ENCODE data around the gene PTPN1. TPM values are rescaled to one million over a fixed set of nuclear protein-coding genes. Genes with fewer than 3 reads are reported as not detected.

Gene PTPN1
- total RNA-seq, 2 experiments from 2014 or later: 17.1 to 25.1 TPM

GRCh38 chr20:50482396-50482981 lies 27.7 kb upstream of the PTPN1 start:
- Histone ChIP-seq H3K27ac (ENCODE audit: low read depth, low read length, poor library complexity, severe bottlenecking) (no peak overlapping the region), H3K9me3 (ENCODE audit: low read length) (no peaks in the 10 kb centered on the region), H3K9me2 (ENCODE audit: insufficient read depth, low read length) (no peaks in the 10 kb centered on the region), H4K20me1 (ENCODE audit: insufficient read depth, low read length) (no peaks in the 10 kb centered on the region), H3K4me1 (ENCODE audit: insufficient read depth, low read length, poor library complexity, severe bottlenecking) (peaks cover 12% of the 10 kb centered on the region), H3K4me3 (ENCODE audit: low read depth, low read length, poor library complexity, severe bottlenecking) (no peak overlapping the region), H3K79me2 (ENCODE audit: insufficient read depth, low read depth, low read length) (no peaks in the 10 kb centered on the region), H3K4me2 (ENCODE audit: low read length) (no peak overlapping the region), H2AFZ (ENCODE audit: low read length) (0 out of 2 replicates have a peak overlapping the region, but pooled peaks have one; percentile 8), H3K36me3 (ENCODE audit: insufficient read depth, low read length) (no peaks in the 10 kb centered on the region)
- ChIA-PET POLR2A (interaction anchor here (1.1 kb wide), 1 partner anchor 9 kb away, joined by 9 read pairs; no protein-coding TSS in a partner anchor), CTCF (ENCODE audit: unreplicated experiment) (interaction anchor here (1.1 kb wide), 1 partner anchor 22 kb away, joined by 3 read pairs; no protein-coding TSS in a partner anchor)
- no peak for DNase-seq (ENCODE audit: low spot score)
- TF ChIP-seq EZH2phosphoT487 (IDR thresholded peaks at IDR 0.05; ENCODE audit: borderline replicate concordance, low read depth, low read length) (no peak), CTCF (conservative IDR thresholded peaks at IDR 0.05; ENCODE audit: low read length) (no peak)
- intact Hi-C loops (cut with micrococcal nuclease; ENCODE audit: unreplicated experiment): no loop called here
- no TSS peak for BruUV-seq (replicated peaks)

GRCh38 chr20:50484271-50484976 lies 25.8 kb upstream of the PTPN1 start:
- Histone ChIP-seq H4K20me1 (ENCODE audit: insufficient read depth, low read length) (no peaks in the 10 kb centered on the region), H2AFZ (ENCODE audit: low read length) (peak overlapping the region; percentile 97), H3K27ac (ENCODE audit: low read depth, low read length, poor library complexity, severe bottlenecking) (no peak overlapping the region), H3K79me2 (ENCODE audit: insufficient read depth, low read depth, low read length) (no peaks in the 10 kb centered on the region), H3K36me3 (ENCODE audit: insufficient read depth, low read length) (no peaks in the 10 kb centered on the region), H3K4me2 (ENCODE audit: low read length) (peak overlapping the region; percentile 83), H3K9me2 (ENCODE audit: insufficient read depth, low read length) (no peaks in the 10 kb centered on the region), H3K9me3 (ENCODE audit: low read length) (no peaks in the 10 kb centered on the region), H3K4me3 (ENCODE audit: low read depth, low read length, poor library complexity, severe bottlenecking) (peak overlapping the region; percentile 60), H3K4me1 (ENCODE audit: insufficient read depth, low read length, poor library complexity, severe bottlenecking) (peaks cover 27% of the 10 kb centered on the region)
- BruUV-seq (replicated peaks): no TSS peak
- ChIA-PET CTCF (ENCODE audit: unreplicated experiment) (no interaction called here), POLR2A (interaction anchor here (0.9 to 1.5 kb wide), 2 partner anchors 15 to 26 kb away, joined by 3 to 7 read pairs; partner anchors contain the start of gene PTPN1)
- TF ChIP-seq CTCF (conservative IDR thresholded peaks at IDR 0.05; ENCODE audit: low read length) (no peak), EZH2phosphoT487 (IDR thresholded peaks at IDR 0.05; ENCODE audit: borderline replicate concordance, low read depth, low read length) (no peak)
- intact Hi-C loops (cut with micrococcal nuclease; ENCODE audit: unreplicated experiment): no loop called here
- DNase-seq (ENCODE audit: low spot score): no peak

DNA sequence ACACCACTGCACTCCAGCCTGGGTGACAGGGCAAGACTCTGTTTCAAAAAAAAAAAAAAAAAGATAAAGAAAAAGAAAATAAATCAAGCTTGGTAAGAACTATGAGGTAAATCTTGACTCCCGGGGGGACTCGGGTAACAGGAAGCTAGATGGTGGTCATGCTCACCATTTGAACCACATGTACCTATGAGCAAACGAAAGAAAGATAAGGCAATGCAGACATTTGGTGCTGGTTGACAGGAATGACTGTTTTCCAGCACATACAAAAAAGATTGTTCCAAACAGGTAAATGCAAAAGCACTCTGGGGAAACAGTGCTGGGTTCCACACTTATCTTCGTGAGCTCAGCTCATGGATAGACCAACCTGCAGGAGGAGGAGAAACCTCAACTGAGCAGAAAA lies 22.8 kb upstream of the PTPN1 start:
- ChIA-PET POLR2A (interaction anchor here (1.1 to 1.7 kb wide), 3 partner anchors 13 to 333 kb away, joined by 4 to 5 read pairs (median 4); partner anchors contain the start of gene PEDS1), CTCF (ENCODE audit: unreplicated experiment) (no interaction called here)
- H3K4me3 ChIP-seq (ENCODE audit: low read depth, low read length, poor library complexity, severe bottlenecking): no peak overlapping the region
- no peaks in the 10 kb centered on the region for H3K9me3 ChIP-seq (ENCODE audit: low read length)
- peaks cover 27% of the 10 kb centered on the region for H3K4me1 ChIP-seq (ENCODE audit: insufficient read depth, low read length, poor library complexity, severe bottlenecking)
- TF ChIP-seq CTCF (conservative IDR thresholded peaks at IDR 0.05; ENCODE audit: low read length) (no peak), EZH2phosphoT487 (IDR thresholded peaks at IDR 0.05; ENCODE audit: borderline replicate concordance, low read depth, low read length) (no peak)
- BruUV-seq (replicated peaks): no TSS peak
- 0 out of 2 replicates have a peak overlapping the region, but pooled peaks have one; percentile 9 for H2AFZ ChIP-seq (ENCODE audit: low read length)
- no peak for DNase-seq (ENCODE audit: low spot score)
- no peak overlapping the region for H3K4me2 ChIP-seq (ENCODE audit: low read length)
- no peaks in the 10 kb centered on the region for H3K36me3 ChIP-seq (ENCODE audit: insufficient read depth, low read length)
- H3K79me2 ChIP-seq (ENCODE audit: insufficient read depth, low read depth, low read length): no peaks in the 10 kb centered on the region
- no peaks in the 10 kb centered on the region for H3K9me2 ChIP-seq (ENCODE audit: insufficient read depth, low read length)
- H4K20me1 ChIP-seq (ENCODE audit: insufficient read depth, low read length): no peaks in the 10 kb centered on the region
- no peak overlapping the region for H3K27ac ChIP-seq (ENCODE audit: low read depth, low read length, poor library complexity, severe bottlenecking)
- intact Hi-C loops (cut with micrococcal nuclease; ENCODE audit: unreplicated experiment): no loop called here
